Body of pancreas (tissue), 4 donors: ENCODE results near the gene DSCAM. TPM values are rescaled to one million over a fixed set of nuclear protein-coding genes. Genes with fewer than 3 reads are reported as not detected.
A peak's percentile ranks its signal among the peaks of the same experiment; 100 is the strongest.

Experiments
- ATAC-seq: fragments of 150-250 bp; one replicate; pipeline ENCODE4 v1.9.1; 2016
- DNase-seq, 4 donors: peaks; one replicate each; pipeline ENCODE4 v3.0.0-alpha.2; 2019
- H3K27ac ChIP-seq, 4 donors: fragments of 200-600 bp; sonication (generic); 1 replicate in 3 of 4; 2 replicates in 1 of 4; pipeline versions ENCODE4 v1.5.1 to v1.6.1; 2016 to 2019; ENCODE audit warnings: mild to moderate bottlenecking in 1 of 4, mixed read lengths in 1 of 4, moderate library complexity in 1 of 4
- H3K27me3 ChIP-seq, 2 donors: fragments of 200-600 bp; sonication (generic); one replicate each; pipeline ENCODE4 v1.6.0; 2016; ENCODE audit warnings: mild to moderate bottlenecking in 1 of 2
- H3K36me3 ChIP-seq, 2 donors: fragments of 200-600 bp; sonication (generic); replicated peaks in 1 of 2; 2 replicates each; pipeline ENCODE4 v1.5.1; 2016; ENCODE audit warnings: low read depth in 2 of 2; ENCODE audit not compliant: insufficient read depth in 1 of 2
- H3K4me1 ChIP-seq: fragments of 200-600 bp; sonication (generic); one replicate; pipeline ENCODE4 v1.6.0; 2016
- H3K4me3 ChIP-seq, 2 donors: fragments of 200-600 bp; sonication (generic); 1 replicate in 1 of 2; 2 replicates in 1 of 2; pipeline ENCODE4 v1.5.1; 2016 to 2019
- H3K9me3 ChIP-seq, 3 donors: fragments of 200-600 bp; sonication (generic); 1 replicate in 2 of 3; 2 replicates in 1 of 3; pipeline ENCODE4 v1.5.1; 2016
- CTCF ChIP-seq, 7 experiments: fragments of 450-650 bp in 4 of 7; fragments of 200-600 bp in 3 of 7; sonication (generic) in 3 of 7; IDR thresholded peaks; one replicate each; pipeline ENCODE4 v1.5.1; 2016 to 2019; ENCODE audit warnings: antibody characterized with exemption in 7 of 7
- POLR2A ChIP-seq, 3 donors: fragments of 450-650 bp; IDR thresholded peaks; one replicate each; pipeline ENCODE4 v1.6.1; 2016; ENCODE audit warnings: antibody characterized with exemption in 3 of 3, mild to moderate bottlenecking in 2 of 3
- WGBS, 2 donors: methylation state at CpG; one replicate each; pipeline ENCODE4 v1.1.5; 2017; 5-methylcytosine and 5-hydroxymethylcytosine counted together
- intact Hi-C: fragments of 100-400 bp; cut with DNase I; formaldehyde crosslinking; loops from one replicate; pipeline ENCODE4 v1.15.1; 2023
- total RNA-seq, 2 donors: library from RNA; depleted of rRNA; stranded (reverse); fragments of >200 nt; gene quantifications; one replicate each; pipeline ENCODE4 v1.1.0, GENCODE V29; 2016

Gene DSCAM
- total RNA-seq, 2 donors from 2014 or later: 0.26 TPM; not detected in 1

DNA sequence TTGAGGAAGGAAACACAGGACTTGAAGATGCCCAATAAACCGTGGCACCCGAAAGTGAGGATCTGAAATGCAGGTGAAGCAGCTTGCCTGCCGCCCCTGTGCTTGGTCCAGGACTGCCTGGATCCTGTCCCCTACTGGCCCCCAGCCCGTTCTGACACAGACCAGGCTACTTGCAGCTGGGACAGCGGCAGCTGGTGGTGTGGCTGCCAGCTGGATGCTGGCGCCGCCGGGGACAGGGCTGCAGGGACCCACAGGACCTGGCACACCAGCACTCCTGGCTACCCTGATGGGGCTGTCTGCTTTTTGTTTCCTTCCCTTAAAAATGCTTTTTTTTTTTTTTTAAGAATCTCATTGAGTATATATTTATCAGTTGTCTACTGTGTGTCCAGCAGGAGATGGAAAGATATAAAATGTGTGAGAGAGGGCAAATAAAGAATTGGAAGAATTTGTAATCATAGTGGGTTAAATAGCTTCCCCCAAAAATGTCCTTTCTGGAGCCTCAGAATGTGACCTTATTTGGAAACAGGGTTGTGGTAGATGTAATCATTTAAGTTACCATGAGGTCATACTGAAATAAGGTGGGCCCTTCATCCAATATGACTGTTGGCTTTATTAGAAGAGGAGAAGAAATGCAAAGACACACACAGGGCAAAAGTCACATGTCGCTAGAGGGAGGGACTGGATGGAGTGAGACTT is 165.6 kb downstream of the DSCAM start:
- WGBS, 2 donors: 27 to 45% methylated on average over 7 to 9 of the region's 9 CpGs
- intact Hi-C loops: no loop called here
- Histone ChIP-seq H3K9me3 (no peaks in the 10 kb centered on the region), H3K27me3 (no peaks in the 10 kb centered on the region), H3K4me3 (no peak overlapping the region), H3K36me3 (no peaks in the 10 kb centered on the region), H3K27ac (no peak overlapping the region), H3K4me1 (no peaks in the 10 kb centered on the region)
- DNase-seq: peak in 2 of 4 donors; percentile 3 to 18
- TF ChIP-seq POLR2A (IDR thresholded peaks at IDR 0.05) (no peak), CTCF (IDR thresholded peaks at IDR 0.05) (no peak)
- ATAC-seq: no peak

- Histone ChIP-seq H3K27me3 (no peaks in the 10 kb centered on the region), H3K27ac (no peak overlapping the region), H3K4me1 (peaks cover 1% of the 10 kb centered on the region), H3K9me3 (no peaks in the 10 kb centered on the region), H3K4me3 (no peak overlapping the region), H3K36me3 (no peaks in the 10 kb centered on the region)
- 87 to 100% methylated on average over 1 of the region's 1 CpG for WGBS, 2 donors
- intact Hi-C loops: no loop called here
- ATAC-seq (no peak), DNase-seq (no peak)
- TF ChIP-seq POLR2A (IDR thresholded peaks at IDR 0.05) (no peak), CTCF (IDR thresholded peaks at IDR 0.05) (no peak)
Observed at GRCh38 chr21:40680311-40680710, 166.6 kb downstream of the DSCAM start.

- ATAC-seq: no peak
- H3K9me3 ChIP-seq: no peaks in the 10 kb centered on the region
- DNase-seq: no peak
- no peak overlapping the region for H3K4me3 ChIP-seq
- WGBS, 2 donors: 72 to 86% methylated on average over 8 of the region's 8 CpGs
- TF ChIP-seq POLR2A (IDR thresholded peaks at IDR 0.05) (no peak), CTCF (IDR thresholded peaks at IDR 0.05) (no peak)
- intact Hi-C loops: no loop called here
- H3K27ac ChIP-seq: no peak overlapping the region
- no peaks in the 10 kb centered on the region for H3K27me3 ChIP-seq
- peaks cover 5% of the 10 kb centered on the region for H3K4me1 ChIP-seq
- H3K36me3 ChIP-seq: no peaks in the 10 kb centered on the region
Observed at GRCh38 chr21:40678681-40679284, 168.2 kb downstream of the DSCAM start.

DNA sequence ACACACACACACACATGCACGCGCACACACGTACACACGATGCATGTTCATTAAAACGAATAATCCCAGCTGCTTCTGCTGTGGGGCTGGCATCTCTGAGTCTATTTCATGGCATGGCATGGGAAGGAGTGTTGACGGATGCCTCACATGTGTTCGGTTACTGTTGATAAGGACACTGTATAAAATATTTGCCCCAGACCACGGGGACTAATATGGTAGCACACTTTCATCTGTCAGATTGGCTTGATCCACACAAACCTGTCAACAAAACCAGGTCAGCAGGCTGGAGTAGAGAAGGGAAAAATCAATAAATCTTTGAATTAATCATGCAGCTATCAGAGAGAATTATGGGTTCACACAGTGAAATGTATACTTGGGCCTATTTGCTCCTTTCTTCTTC is 171.9 kb downstream of the DSCAM start:
- no peak for TF ChIP-seq CTCF (IDR thresholded peaks at IDR 0.05)
- TF ChIP-seq POLR2A (IDR thresholded peaks at IDR 0.05): no peak
- Histone ChIP-seq H3K27me3 (no peaks in the 10 kb centered on the region), H3K4me1 (peaks cover 5% of the 10 kb centered on the region), H3K9me3 (no peaks in the 10 kb centered on the region), H3K36me3 (no peaks in the 10 kb centered on the region), H3K27ac (no peak overlapping the region), H3K4me3 (no peak overlapping the region)
- ATAC-seq (no peak), DNase-seq (no peak)
- 45 to 69% methylated on average over 8 of the region's 8 CpGs for WGBS, 2 donors
- intact Hi-C loops: no loop called here

DNA sequence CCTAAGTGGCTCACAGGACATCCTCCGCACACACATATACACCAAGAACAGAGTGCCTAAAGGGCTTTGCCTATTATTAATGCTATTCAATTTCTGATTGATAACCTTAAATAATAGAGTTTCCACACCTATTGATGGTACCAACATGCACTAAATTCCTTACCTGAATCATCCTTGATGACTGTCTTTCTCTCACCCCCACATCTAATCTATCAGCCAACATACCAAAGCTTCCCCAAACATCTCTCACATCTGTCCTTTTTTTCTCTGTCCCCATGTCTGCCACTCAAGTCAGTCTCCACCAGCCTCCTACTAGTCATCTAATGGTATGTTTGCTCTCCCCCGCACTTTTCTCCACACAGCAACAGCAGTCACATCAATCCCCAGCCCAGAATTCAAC is 174.4 kb downstream of the DSCAM start:
- WGBS, 2 donors: 50 to 76% methylated on average over 2 of the region's 2 CpGs
- intact Hi-C loops: no loop called here

More for the DNA sequence above, 174.4 kb downstream of the DSCAM start:
- no peaks in the 10 kb centered on the region for H3K36me3 ChIP-seq
- no peak for TF ChIP-seq POLR2A (IDR thresholded peaks at IDR 0.05)
- TF ChIP-seq CTCF (IDR thresholded peaks at IDR 0.05): no peak
- H3K27ac ChIP-seq: no peak overlapping the region
- DNase-seq (no peak), ATAC-seq (no peak)
- no peak overlapping the region for H3K4me3 ChIP-seq
- H3K9me3 ChIP-seq: no peaks in the 10 kb centered on the region
- peaks cover 5% of the 10 kb centered on the region for H3K4me1 ChIP-seq
- H3K27me3 ChIP-seq: no peaks in the 10 kb centered on the region
